Ascending aorta (tissue), 2 donors: ENCODE results near the gene SREBF2. TPM values are rescaled to one million over a fixed set of nuclear protein-coding genes. Genes with fewer than 3 reads are reported as not detected.

Experiments
- DNase-seq, 2 donors: peaks; one replicate each; pipeline ENCODE4 v3.0.0-alpha.2; 2019; ENCODE audit warnings: low spot score in 2 of 2
- H3K27ac ChIP-seq, 2 donors: fragments of 200-600 bp; sonication (generic); one replicate each; pipeline ENCODE4 v1.5.1; 2016 to 2017; ENCODE audit warnings: mild to moderate bottlenecking in 1 of 2
- H3K27me3 ChIP-seq: fragments of 200-600 bp; sonication (generic); one replicate; pipeline ENCODE4 v1.5.1; 2017
- H3K36me3 ChIP-seq, 2 donors: fragments of 200-600 bp; sonication (generic); one replicate each; pipeline ENCODE4 v1.5.1; 2016
- H3K4me1 ChIP-seq, 2 donors: fragments of 200-600 bp; sonication (generic); one replicate each; pipeline ENCODE4 v1.5.1; 2016 to 2017; ENCODE audit warnings: mild to moderate bottlenecking in 1 of 2
- H3K4me3 ChIP-seq, 2 donors: fragments of 200-600 bp; sonication (generic); one replicate each; pipeline ENCODE4 v1.5.1; 2016 to 2017; ENCODE audit warnings: mild to moderate bottlenecking in 1 of 2
- H3K9me3 ChIP-seq, 2 donors: fragments of 200-600 bp; sonication (generic); one replicate each; pipeline ENCODE4 v1.5.1; 2016
- intact Hi-C: fragments of 100-400 bp; cut with DNase I; formaldehyde crosslinking; loops from one replicate; pipeline ENCODE4 v1.15.1; 2023
- total RNA-seq: library from RNA; depleted of rRNA; stranded (reverse); fragments of >200 nt; gene quantifications from one replicate; pipeline ENCODE4 v1.1.0, GENCODE V29; 2016
- TF ChIP-seq, protein P1 (sequence below), 3 experiments: fragments of 200-600 bp in 2 of 3; fragments of 450-650 bp in 1 of 3; sonication (generic) in 2 of 3; IDR thresholded peaks; one replicate each; pipeline ENCODE4 v1.5.1; 2016 to 2019; ENCODE audit warnings: antibody characterized with exemption in 3 of 3, mild to moderate bottlenecking in 1 of 3, moderate library complexity in 1 of 3

Gene SREBF2
- total RNA-seq, 1 donor from 2014 or later: 46.1 TPM

DNA sequence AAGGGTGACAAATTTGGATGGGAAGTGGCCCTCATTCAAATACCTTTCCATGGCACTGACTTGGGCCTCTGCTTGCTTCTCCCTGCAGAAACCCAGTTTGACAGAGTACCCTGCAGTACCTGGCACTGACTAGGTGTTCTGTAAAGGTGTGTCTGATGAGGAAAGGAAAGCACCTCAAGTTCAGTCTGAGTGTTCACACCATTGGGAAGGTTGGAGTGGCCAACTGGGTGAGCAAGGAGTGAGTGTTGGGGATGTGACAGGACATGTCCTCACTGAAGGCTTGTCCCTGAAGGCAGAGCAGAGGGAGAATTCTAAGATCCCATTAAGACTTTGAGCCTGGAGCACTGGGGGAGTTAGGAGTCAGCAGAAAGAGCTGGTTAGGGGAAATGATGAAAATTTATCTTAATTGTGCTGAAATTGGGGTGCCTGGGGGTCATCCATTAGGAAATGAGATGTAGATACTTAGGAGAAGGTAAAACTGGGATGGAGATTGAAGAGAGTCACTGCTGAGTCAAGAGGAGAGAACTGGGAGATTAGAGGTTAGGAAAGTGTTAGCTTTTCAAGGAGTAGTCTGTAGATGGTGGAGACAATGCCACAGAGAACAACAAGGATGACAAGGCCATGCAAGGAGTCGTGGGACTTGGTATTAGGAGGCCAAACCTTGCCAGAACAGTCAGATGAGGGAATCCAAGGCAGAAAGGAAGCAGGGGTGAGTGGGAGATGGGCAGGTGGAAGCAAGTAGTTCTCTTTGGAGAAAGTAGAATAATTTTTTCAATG lies 6.1 kb downstream of the SREBF2 start:
- peaks cover 0 to 4% of the 10 kb centered on the region in 2 donors for H3K4me1 ChIP-seq

DNA sequence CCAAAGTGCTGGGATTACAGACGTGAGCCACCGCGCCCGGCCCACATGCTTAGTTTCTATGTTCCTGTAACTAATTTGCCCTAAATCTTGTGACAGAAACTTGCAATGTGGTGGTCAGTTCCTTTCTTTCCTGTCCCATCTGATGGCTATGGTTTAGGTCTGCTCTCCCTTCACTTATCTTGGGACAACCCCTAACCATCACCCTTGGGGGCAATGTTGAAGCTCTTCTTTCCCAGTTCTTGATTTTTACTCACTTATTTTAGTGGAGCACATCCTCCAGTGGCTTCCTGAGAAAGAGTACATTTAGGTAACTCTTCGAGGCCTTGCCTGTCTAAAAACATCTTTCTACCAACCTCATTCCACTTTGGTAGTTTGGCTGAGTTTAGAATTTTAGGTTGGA lies 7.3 kb downstream of the SREBF2 start:
- no peaks in the 10 kb centered on the region for H3K4me1 ChIP-seq
- intact Hi-C loops: no loop called here
- H3K27me3 ChIP-seq: no peaks in the 10 kb centered on the region
- no peaks in the 10 kb centered on the region for H3K9me3 ChIP-seq
- no peak overlapping the region for H3K4me3 ChIP-seq
- no peak overlapping the region for H3K27ac ChIP-seq
- TF ChIP-seq, protein P1, sequence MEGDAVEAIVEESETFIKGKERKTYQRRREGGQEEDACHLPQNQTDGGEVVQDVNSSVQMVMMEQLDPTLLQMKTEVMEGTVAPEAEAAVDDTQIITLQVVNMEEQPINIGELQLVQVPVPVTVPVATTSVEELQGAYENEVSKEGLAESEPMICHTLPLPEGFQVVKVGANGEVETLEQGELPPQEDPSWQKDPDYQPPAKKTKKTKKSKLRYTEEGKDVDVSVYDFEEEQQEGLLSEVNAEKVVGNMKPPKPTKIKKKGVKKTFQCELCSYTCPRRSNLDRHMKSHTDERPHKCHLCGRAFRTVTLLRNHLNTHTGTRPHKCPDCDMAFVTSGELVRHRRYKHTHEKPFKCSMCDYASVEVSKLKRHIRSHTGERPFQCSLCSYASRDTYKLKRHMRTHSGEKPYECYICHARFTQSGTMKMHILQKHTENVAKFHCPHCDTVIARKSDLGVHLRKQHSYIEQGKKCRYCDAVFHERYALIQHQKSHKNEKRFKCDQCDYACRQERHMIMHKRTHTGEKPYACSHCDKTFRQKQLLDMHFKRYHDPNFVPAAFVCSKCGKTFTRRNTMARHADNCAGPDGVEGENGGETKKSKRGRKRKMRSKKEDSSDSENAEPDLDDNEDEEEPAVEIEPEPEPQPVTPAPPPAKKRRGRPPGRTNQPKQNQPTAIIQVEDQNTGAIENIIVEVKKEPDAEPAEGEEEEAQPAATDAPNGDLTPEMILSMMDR (IDR thresholded peaks at IDR 0.05): no peak
- peaks cover 0 to 11% of the 10 kb centered on the region in 2 donors for H3K36me3 ChIP-seq
- no peak for DNase-seq

More for the DNA sequence above, 6.1 kb downstream of the SREBF2 start:
- H3K27me3 ChIP-seq: no peaks in the 10 kb centered on the region
- peaks cover 0 to 11% of the 10 kb centered on the region in 2 donors for H3K36me3 ChIP-seq
- intact Hi-C loops: no loop called here
- H3K4me3 ChIP-seq: no peak overlapping the region
- H3K27ac ChIP-seq: no peak overlapping the region
- no peak for DNase-seq
- TF ChIP-seq, protein P1 (IDR thresholded peaks at IDR 0.05): no peak
- H3K9me3 ChIP-seq: no peaks in the 10 kb centered on the region

DNA sequence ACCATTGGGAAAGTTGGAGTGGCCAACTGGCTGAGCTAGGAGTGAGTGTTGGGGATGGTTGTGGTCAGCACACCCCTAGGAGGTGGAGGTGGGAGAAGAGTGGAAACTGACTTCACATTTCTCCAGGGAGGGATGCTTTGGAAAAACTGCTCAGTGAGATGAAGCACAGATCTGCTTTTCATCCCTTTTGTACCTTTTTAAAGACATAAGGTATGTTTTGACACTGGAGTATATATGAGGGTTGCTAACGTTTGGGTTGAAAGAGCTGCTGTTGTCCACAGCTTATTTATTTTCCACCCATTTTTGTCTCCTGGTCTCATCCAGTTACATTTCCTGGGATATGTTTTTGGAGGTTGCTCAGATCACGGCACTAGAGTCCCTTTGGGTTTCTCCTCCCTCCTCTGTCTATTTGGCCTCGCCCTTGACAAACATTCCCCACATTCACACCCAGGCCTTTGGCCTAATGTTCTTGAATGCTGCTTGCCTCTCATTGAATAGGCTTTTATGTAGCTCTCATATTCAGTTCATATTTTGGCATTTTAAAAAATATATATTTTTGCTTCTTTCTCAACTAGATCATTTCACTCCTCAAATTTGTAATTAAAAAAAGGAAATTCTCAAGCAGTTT lies 8.3 kb downstream of the SREBF2 start:
- Histone ChIP-seq H3K4me1 (peaks cover 0 to 4% of the 10 kb centered on the region in 2 donors), H3K36me3 (peaks cover 0 to 8% of the 10 kb centered on the region in 2 donors), H3K4me3 (no peak overlapping the region), H3K27me3 (no peaks in the 10 kb centered on the region), H3K27ac (no peak overlapping the region), H3K9me3 (no peaks in the 10 kb centered on the region)
- TF ChIP-seq, protein P1 (IDR thresholded peaks at IDR 0.05): no peak
- intact Hi-C loops: no loop called here
- DNase-seq: no peak

DNA sequence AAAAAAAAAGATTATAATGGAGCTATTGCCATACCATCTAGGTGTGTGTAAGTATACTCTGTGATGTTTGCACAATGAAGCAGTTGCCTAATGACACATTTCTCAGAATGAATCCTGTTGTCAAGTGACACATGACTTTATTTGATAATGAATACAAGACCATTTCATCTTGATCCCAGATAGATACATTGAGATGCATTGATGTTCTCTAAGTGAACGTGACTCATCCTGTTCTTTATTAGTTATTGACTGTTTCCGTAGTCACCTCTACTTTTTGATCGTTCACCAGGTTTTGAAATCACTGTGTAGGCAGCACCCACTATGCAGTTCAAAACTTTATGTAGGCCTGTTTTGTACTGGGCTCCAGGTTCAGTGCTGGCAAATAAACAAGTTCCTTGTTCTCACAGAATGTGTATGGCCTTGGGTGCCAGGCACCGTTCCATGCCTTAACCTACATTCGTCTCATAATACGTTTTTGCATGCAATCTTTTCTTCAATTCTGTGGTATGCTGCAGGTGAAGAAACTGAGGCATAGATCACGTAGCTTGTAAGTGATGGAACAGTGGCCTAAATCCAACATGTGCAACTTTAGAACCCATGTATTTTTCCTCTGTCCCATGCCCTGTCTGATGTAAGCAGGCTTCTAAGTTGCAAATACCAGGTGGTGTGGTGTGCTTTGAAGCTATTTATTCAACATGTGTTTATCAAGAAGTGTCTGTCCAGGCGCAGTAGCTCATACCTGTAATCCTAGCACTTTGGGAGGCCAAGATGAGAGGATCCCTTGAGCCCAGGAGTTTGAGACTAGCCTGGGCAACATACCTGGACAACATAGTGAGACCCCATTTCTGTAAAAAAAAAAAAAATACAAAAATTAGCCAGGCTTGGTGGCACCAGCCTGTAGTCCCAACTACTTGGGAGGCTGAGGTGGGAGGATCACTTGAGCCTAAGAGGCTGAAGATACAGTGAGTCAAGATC lies 10.4 kb downstream of the SREBF2 start:
- no peaks in the 10 kb centered on the region for H3K9me3 ChIP-seq
- no peak for DNase-seq
- intact Hi-C loops: no loop called here
- TF ChIP-seq, protein P1 (IDR thresholded peaks at IDR 0.05): no peak
- H3K36me3 ChIP-seq: no peaks in the 10 kb centered on the region
- no peak overlapping the region for H3K27ac ChIP-seq
- H3K4me1 ChIP-seq: peaks cover 0 to 4% of the 10 kb centered on the region in 2 donors
- no peak overlapping the region for H3K4me3 ChIP-seq
- no peaks in the 10 kb centered on the region for H3K27me3 ChIP-seq

DNA sequence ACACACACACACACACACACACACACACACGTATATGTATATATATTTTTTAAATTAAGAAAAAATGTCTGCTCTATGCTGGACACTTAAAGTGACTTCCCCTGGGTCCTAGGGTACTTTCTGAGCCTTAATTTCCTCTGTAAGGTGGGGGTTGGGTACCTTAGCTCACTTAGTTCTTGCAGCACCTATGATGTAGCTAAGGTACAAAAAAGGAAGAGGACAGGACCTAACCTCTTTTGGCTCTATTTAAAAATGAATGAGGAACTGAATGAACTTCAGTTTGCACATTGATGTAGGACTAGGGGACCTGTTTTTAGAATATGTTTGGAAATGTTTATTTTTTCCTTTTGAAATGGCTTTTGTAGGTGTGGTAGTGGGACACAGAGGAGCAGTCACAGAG lies 11.1 kb downstream of the SREBF2 start:
- intact Hi-C loops: no loop called here
- no peak for DNase-seq
- TF ChIP-seq, protein P1 (IDR thresholded peaks at IDR 0.05): no peak
- Histone ChIP-seq H3K9me3 (no peaks in the 10 kb centered on the region), H3K4me3 (no peak overlapping the region), H3K27ac (no peak overlapping the region), H3K36me3 (no peaks in the 10 kb centered on the region), H3K4me1 (peaks cover 0 to 4% of the 10 kb centered on the region in 2 donors), H3K27me3 (no peaks in the 10 kb centered on the region)
